Hepatocyte (in vitro differentiated cells): Measurements from ENCODE around the gene MRPS12. TPM values are rescaled to one million over a fixed set of nuclear protein-coding genes. Genes with fewer than 3 reads are reported as not detected.

Source experiments
- DNase-seq: peaks from one replicate; pipeline ENCODE4 v3.0.0-alpha.2; 2016; ENCODE audit warnings: low spot score
- H2AFZ ChIP-seq: fragments of 200-600 bp; sonication (generic); 2 replicates; pipeline ENCODE4 v1.6.0; 2016; ENCODE audit warnings: antibody characterized with exemption, mild to moderate bottlenecking
- H3K27ac ChIP-seq: fragments of 200-600 bp; sonication (generic); 2 replicates; pipeline ENCODE4 v1.5.1; 2016; ENCODE audit warnings: mild to moderate bottlenecking
- H3K27me3 ChIP-seq: fragments of 200-600 bp; sonication (generic); 2 replicates; pipeline ENCODE4 v1.6.1; 2016
- H3K36me3 ChIP-seq: fragments of 200-600 bp; sonication (generic); replicated peaks from 2 replicates; pipeline ENCODE4 v1.5.1; 2016; ENCODE audit warnings: low read depth; ENCODE audit not compliant: insufficient read depth
- H3K4me1 ChIP-seq: fragments of 200-600 bp; sonication (generic); 2 replicates; pipeline ENCODE4 v1.5.1; 2016; ENCODE audit warnings: mild to moderate bottlenecking, moderate library complexity; ENCODE audit not compliant: insufficient read depth
- H3K4me2 ChIP-seq: fragments of 200-600 bp; sonication (generic); 2 replicates; pipeline ENCODE4 v1.6.0; 2016
- H3K4me3 ChIP-seq: fragments of 200-600 bp; sonication (generic); 2 replicates; pipeline ENCODE4 v1.5.1; 2016; ENCODE audit warnings: mild to moderate bottlenecking
- H3K79me2 ChIP-seq: fragments of 200-600 bp; sonication (generic); 2 replicates; pipeline ENCODE4 v1.6.0; 2017; ENCODE audit warnings: mild to moderate bottlenecking
- H3K9me2 ChIP-seq: fragments of 200-600 bp; sonication (generic); replicated peaks from 2 replicates; pipeline ENCODE4 v1.6.0; 2017; ENCODE audit warnings: mild to moderate bottlenecking; ENCODE audit not compliant: insufficient read depth
- H3K9me3 ChIP-seq: fragments of 200-600 bp; sonication (generic); 2 replicates; pipeline ENCODE4 v1.5.1; 2016; ENCODE audit warnings: low read depth, mild to moderate bottlenecking
- H4K20me1 ChIP-seq: fragments of 200-600 bp; sonication (generic); 2 replicates; pipeline ENCODE4 v1.6.0; 2016; ENCODE audit warnings: mild to moderate bottlenecking; ENCODE audit not compliant: insufficient read depth, poor library complexity, severe bottlenecking
- EZH2 ChIP-seq: fragments of 200-600 bp; sonication (generic); IDR thresholded peaks from 2 replicates; pipeline ENCODE4 v1.6.1; 2016; ENCODE audit warnings: antibody characterized with exemption, mild to moderate bottlenecking, borderline replicate concordance
- EZH2phosphoT487 ChIP-seq: fragments of 200-600 bp; sonication (generic); IDR thresholded peaks from one replicate; pipeline ENCODE4 v1.6.1; 2018; ENCODE audit warnings: antibody characterized with exemption, mild to moderate bottlenecking, low read depth, moderate library complexity; ENCODE audit not compliant: unreplicated experiment, severe bottlenecking
- whole genome bisulfite sequencing: methylation state at CpG from one replicate; pipeline ENCODE4 v1.1.6; 2016; ENCODE audit warnings: low lambda C conversion rate; ENCODE audit errors: missing lambda C conversion rate; 5-methylcytosine and 5-hydroxymethylcytosine counted together
- polyA plus RNA-seq: library from polyadenylated mRNA; unstranded; fragments of >200 nt; fragmentation: Nextera tagmentation; extraction: Ambion mirVana; gene quantifications from 2 replicates; pipeline ENCODE4 v1.2.1, GENCODE V29; 2016
- total RNA-seq: library from RNA; depleted of rRNA; stranded (reverse); fragments of >200 nt; gene quantifications from 2 replicates; pipeline ENCODE4 v1.2.3, GENCODE V29; 2014
- TF ChIP-seq, protein P1 (sequence below): fragments of 200-600 bp; sonication (generic); IDR thresholded peaks from 2 replicates; pipeline ENCODE4 v1.5.1; 2016; ENCODE audit warnings: antibody characterized with exemption, mild to moderate bottlenecking; ENCODE audit not compliant: poor library complexity

MRPS12 gene
- total and polyA plus RNA-seq, 2 experiments from 2014 or later, result 35.8 to 66.8 TPM

DNA sequence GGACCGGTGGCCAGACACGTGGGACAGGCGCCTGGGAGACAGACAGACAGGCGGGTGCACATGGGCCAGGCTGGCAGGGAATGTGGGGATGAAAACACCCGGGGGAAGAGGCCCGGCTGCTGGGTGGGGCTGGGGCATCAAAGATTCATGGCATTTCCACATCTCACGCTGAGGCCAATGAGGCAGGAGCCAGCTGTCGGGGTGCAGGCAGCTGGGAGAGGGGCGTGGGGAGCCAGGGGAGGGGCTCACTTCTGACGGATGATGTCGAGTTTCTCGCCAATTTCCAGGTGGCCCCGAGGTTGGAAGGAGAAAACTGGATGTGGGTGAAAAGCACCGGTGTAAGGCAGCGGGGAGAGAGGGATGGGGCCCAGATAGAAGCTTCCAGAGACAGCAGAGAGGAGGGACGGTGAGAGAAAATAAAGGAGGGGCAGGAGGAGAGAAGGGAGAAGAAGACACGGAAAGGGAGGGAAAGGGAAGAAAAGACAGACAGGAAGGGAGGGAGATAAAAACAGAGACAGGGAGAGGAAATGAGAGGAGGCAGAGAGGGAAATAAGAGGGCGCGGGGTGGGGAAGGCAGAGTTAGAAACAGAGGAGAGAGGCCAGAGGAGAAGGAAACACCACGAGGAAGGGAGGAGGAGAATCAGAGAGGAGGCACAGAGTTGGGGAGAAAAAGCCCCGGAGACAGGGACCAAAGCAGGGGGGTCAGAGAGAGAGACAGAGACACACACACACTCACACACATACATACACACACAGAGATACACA lies 10.7 kb upstream of the MRPS12 start:
- Histone ChIP-seq H3K4me3 (no peak overlapping the region), H2AFZ (no peak overlapping the region), H3K27ac (no peak overlapping the region), H3K9me2 (no peaks in the 10 kb centered on the region), H4K20me1 (no peaks in the 10 kb centered on the region), H3K27me3 (no peaks in the 10 kb centered on the region), H3K4me1 (no peaks in the 10 kb centered on the region), H3K36me3 (no peaks in the 10 kb centered on the region), H3K79me2 (no peaks in the 10 kb centered on the region), H3K4me2 (no peak overlapping the region), H3K9me3 (no peaks in the 10 kb centered on the region)
- TF ChIP-seq EZH2 (no peak), EZH2phosphoT487 (no peak)
- TF ChIP-seq, protein P1, sequence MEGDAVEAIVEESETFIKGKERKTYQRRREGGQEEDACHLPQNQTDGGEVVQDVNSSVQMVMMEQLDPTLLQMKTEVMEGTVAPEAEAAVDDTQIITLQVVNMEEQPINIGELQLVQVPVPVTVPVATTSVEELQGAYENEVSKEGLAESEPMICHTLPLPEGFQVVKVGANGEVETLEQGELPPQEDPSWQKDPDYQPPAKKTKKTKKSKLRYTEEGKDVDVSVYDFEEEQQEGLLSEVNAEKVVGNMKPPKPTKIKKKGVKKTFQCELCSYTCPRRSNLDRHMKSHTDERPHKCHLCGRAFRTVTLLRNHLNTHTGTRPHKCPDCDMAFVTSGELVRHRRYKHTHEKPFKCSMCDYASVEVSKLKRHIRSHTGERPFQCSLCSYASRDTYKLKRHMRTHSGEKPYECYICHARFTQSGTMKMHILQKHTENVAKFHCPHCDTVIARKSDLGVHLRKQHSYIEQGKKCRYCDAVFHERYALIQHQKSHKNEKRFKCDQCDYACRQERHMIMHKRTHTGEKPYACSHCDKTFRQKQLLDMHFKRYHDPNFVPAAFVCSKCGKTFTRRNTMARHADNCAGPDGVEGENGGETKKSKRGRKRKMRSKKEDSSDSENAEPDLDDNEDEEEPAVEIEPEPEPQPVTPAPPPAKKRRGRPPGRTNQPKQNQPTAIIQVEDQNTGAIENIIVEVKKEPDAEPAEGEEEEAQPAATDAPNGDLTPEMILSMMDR, result no peak
- WGBS, result 92% methylated on average over 17 of the region's 21 CpGs
- DNase-seq, result no peak

DNA sequence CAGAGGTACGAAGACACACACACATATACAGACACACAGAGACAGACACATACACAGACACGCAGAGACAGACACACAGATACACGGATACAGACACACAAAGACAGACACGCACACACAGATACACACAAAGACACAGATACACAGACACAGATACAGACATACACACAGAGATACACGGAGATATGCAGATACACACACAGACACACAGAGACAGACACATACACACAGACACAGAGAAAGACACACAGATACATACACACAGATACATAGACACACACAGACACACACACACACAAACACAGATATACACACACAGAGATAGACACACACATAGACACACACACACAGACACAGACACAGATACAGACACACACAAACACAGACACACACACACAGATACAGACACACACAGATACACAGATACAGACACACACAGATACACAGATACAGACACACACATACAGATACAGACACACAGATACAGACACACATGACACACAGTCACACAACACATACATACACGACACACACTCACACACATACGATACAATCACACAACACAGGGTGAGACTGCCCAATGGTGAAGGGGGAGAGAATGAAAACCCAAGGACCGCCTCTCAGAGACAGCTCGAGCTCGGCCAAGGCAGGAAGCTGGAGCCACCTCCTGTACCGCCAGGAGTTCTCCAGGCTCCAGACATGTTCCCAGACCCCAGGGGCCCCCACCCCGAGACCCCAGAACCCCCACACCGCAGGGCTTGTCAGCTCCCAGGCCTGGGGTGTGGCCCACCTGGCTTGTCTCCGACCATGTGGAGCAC lies 9.9 kb upstream of the MRPS12 start:
- WGBS, result 82% methylated on average over 12 of the region's 14 CpGs
- Histone ChIP-seq H3K4me1 (no peaks in the 10 kb centered on the region), H2AFZ (no peak overlapping the region), H3K27ac (no peak overlapping the region), H3K9me3 (no peaks in the 10 kb centered on the region), H3K79me2 (no peaks in the 10 kb centered on the region), H3K4me2 (no peak overlapping the region), H3K4me3 (no peak overlapping the region), H3K9me2 (no peaks in the 10 kb centered on the region), H4K20me1 (no peaks in the 10 kb centered on the region), H3K36me3 (no peaks in the 10 kb centered on the region), H3K27me3 (no peaks in the 10 kb centered on the region)
- TF ChIP-seq EZH2, result no peak
- no peak for DNase-seq

DNA sequence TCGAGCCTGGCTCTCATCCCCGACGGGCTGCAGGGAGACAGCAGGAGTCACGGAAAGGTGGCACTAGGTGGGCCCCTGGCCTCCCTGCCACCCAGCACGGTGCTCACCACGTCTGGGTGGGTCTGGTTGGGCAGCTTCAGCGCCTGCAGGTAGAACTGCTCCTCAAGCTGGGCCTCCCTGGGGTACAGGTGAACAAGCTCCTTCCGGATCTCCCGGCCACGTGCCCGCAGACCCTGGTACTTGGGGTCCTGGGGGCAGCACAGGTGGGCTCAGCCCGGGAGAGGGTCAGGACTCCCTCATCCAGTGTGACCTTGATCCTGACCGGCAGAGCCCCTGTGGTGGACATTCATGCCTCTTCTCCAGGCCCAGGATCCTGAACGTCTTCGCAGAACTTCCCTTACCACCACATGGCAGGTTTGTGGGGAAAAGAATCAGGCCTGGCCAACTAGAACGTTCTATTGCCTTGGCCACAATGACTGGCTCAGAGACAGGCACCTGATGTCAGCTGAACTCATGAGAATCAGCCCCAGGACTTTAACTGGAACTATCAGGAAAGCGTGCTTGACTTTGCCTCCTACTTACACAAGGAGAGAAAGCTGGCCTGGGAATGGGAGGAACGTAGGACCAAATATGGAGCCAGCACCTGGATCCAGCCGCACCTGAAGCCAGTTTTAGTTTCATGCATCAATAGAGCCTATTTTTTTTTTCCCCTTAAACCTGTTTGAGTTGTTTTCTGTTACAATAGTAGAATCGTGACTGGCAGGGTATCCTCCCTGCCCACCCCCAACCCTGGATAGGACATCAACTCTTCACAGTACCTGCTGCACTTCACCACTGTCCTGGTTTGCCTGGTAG lies 9.1 kb upstream of the MRPS12 start:
- Histone ChIP-seq H3K36me3 (no peaks in the 10 kb centered on the region), H3K27ac (no peak overlapping the region), H2AFZ (no peak overlapping the region), H4K20me1 (no peaks in the 10 kb centered on the region), H3K9me3 (no peaks in the 10 kb centered on the region), H3K4me2 (no peak overlapping the region), H3K4me1 (no peaks in the 10 kb centered on the region), H3K9me2 (no peaks in the 10 kb centered on the region), H3K4me3 (no peak overlapping the region), H3K79me2 (no peaks in the 10 kb centered on the region), H3K27me3 (no peaks in the 10 kb centered on the region)
- TF ChIP-seq, protein P1, result no peak
- no peak for TF ChIP-seq EZH2phosphoT487
- no peak for TF ChIP-seq EZH2
- DNase-seq, result no peak
- WGBS, result 96% methylated on average over 19 of the region's 20 CpGs
